ENCODE data around the gene CSRNP3.

DNA sequence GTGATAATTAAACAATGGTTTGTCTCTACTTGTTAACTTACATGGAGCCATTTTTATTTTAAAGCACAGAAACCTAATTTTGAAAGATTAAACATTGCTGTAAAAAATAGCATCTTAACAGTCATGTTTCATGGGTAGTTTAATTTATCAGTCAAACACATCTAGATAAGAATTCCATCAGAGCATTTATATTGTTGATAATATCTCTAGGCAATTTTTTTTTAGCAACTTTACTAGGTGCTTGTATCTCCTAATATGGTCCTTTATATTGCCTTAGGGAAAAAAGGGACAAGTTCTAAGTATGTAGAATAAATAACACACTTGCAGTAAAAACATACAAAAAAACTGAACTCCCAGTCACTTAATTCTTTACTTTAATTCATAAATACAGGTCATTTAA, 863 bp downstream of the CSRNP3 start:
- TF ChIP-seq, protein P1, sequence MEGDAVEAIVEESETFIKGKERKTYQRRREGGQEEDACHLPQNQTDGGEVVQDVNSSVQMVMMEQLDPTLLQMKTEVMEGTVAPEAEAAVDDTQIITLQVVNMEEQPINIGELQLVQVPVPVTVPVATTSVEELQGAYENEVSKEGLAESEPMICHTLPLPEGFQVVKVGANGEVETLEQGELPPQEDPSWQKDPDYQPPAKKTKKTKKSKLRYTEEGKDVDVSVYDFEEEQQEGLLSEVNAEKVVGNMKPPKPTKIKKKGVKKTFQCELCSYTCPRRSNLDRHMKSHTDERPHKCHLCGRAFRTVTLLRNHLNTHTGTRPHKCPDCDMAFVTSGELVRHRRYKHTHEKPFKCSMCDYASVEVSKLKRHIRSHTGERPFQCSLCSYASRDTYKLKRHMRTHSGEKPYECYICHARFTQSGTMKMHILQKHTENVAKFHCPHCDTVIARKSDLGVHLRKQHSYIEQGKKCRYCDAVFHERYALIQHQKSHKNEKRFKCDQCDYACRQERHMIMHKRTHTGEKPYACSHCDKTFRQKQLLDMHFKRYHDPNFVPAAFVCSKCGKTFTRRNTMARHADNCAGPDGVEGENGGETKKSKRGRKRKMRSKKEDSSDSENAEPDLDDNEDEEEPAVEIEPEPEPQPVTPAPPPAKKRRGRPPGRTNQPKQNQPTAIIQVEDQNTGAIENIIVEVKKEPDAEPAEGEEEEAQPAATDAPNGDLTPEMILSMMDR (IDR thresholded peaks at IDR 0.05) = no peak
- TF ChIP-seq EP300 (IDR thresholded peaks at IDR 0.05) = no peak

Data from tibial nerve (tissue), 4 donors.